Stimulated activated CD8-positive, alpha-beta memory T cell treated with anti-CD3 and anti-CD28 coated beads, Interleukin-15, amount 100 ng/mL, for 1 hour (primary cell): ENCODE data around the gene ANAPC1.
A peak's percentile ranks its signal among the peaks of the same experiment; 100 is the strongest.
"Not testable (repeated sequence)": the region's sequence is repeated elsewhere in the genome, so short reads cannot be mapped to it uniquely, and the experiment has no call there.

Experiments
- DNase-seq: peaks from one replicate; pipeline ENCODE4 v3.0.0-alpha.2; 2020; ENCODE audit warnings: low read depth

Gene ANAPC1

GRCh38 chr2:111883661-111884591 is at the start of gene ANAPC1:
Gene ANAPC1, minus strand, starts transcription at chr2:111884193. Its CDS starts 3,368 bp downstream, at chr2:111880825.
- peak; percentile 64 for DNase-seq

DNA sequence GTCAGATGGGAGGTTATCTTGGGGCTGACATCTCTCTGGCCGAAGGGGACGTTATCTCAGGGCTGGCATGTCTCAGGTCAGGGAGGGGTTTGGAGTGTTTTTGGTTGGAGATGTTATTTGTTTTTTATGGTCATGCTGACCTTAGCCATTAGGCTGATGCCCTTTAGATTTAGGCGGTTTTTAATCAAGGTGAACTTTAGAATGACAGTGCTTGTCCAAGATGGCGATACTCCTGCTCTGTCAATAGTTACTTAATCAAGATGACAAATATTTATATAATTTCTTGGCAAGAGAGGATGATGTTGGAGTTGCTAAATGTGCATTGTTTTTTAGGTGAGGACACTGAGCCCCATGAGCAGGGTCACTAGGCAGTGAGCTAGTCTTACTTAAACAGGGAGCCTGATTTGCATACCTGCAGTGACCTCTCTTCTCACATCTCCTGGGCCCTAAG is 48.9 kb upstream of the ANAPC1 start:
- DNase-seq, result no peak

DNA sequence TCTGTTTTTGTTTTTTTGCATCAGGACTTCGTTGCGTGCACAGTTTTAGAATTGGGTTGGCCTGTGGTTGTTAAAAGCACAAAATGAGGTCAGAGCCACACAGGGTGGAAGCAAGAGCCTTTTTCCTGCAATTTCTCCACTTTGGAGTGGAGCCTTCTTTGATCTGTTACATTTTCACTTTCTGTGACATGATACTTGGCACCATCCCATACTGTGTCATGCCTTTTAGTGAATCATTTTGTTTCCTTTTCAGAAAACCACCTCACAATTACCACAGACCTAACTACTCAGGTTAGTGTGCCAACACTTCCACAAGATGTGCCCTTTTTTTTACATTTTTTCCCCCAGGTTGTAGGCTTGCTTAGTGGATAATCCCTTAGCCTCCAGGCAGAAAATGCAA is 46.9 kb upstream of the ANAPC1 start:
- no peak for DNase-seq

DNA sequence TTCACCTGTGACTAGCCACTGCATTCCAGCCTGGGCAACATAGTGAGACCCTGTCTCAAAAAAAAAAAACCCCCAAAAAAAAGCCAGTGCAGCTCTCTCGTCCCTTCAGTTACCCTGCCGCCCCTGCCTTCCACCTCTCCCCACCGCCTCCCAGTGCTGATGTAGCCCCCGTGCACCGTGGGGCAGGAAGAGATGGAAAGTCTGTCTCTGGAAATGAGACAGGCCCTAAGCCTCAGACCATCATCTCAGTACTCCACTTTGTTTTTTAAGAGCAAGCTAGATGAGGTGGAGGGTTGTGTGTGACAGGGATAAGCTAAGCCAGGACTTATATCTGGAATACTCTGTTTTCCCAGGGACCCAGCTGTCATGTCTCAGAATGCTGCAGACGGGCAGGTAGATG is 46.4 kb upstream of the ANAPC1 start:
- DNase-seq, result no peak

- DNase-seq, result no peak
Measured at GRCh38 chr2:111927723-111928122, 43.7 kb upstream of the ANAPC1 start.

GRCh38 chr2:111924617-111925107 is 40.7 kb upstream of the ANAPC1 start:
- DNase-seq, result no peak

- no peak for DNase-seq
Measured at GRCh38 chr2:111923276-111923804, 39.3 kb upstream of the ANAPC1 start.

DNA sequence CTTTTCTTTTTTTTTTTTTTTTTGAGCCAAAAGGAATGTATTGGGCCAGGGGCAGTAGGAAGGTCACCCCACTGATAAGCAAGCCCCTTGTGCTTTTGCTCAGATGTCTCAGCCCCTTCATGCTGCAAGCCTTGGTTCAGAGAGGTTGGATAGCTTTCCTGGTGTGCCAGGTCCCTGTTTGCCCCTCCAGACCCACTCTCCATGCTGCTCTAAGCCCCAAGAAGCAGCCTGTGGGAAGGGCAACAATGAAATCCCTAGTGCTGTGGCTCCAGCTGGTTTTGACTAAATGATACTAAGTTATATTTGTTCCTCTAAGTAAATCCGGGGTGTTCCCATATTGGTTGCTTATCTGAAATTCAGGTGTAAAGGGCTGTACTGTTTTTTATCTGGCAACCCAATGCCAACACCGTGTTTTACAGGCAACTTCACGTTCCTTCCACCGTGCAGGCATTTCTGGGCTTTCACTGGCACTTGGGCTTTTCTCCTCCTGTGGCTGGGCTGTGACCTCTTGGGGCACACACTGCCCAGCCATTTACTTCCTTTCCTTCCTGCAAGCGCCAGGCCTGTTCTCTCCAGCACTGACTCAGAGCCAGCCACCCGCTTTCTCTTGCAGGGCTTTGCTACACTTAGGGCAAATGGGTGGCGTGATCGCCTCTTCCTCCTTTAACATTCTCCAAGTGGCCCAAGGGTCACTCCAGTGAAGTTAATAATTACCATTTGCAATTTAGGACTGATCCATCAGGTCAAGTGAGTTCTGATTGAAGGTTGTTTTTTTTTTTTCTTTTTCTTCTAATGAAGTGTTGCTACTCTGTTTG is 36.0 kb upstream of the ANAPC1 start:
- DNase-seq, result no peak

GRCh38 chr2:111919365-111919764 is 35.4 kb upstream of the ANAPC1 start:
- DNase-seq, result no peak

DNA sequence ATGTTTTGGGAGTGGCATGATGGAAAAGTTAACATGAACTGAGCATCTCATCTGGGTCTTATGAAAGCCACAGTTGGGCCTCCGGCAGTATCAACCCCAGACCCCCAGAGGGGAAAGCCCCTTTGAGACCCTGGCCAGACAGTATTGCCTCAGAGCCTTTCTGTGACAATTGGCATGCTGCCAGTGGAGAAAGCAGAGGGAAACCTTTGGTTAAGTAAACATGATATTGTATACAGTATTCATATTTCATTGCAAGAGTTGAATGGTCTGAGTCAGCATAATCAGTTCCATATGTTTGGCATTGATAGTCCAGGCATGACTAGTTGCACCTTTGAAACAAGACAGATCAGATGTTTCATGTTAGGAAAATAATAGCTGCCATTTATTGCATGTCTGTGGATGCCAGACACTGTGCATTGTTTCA is 34.4 kb upstream of the ANAPC1 start:
- no peak for DNase-seq

GRCh38 chr2:111917106-111917505 is 33.1 kb upstream of the ANAPC1 start:
- no peak for DNase-seq

DNA sequence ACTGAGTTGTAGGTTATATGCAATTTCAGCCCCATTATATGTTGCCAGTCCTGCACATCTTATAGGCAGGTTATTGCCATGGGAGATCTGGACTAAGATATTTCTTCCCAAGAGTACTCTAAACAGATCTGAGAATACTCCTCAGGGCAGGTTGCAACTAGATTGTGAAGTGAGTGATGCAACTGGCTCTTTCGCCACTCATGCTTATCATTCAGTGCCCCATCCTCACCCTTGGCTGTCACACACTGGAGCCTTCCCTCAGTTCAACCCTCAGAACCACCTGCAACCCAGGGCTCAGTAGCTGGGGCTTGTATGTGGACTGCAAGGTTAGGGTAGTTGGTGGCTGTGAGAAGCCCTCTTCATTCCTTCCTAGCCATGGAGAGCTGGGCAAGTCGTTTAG is 28.6 kb upstream of the ANAPC1 start:
- no peak for DNase-seq

DNA sequence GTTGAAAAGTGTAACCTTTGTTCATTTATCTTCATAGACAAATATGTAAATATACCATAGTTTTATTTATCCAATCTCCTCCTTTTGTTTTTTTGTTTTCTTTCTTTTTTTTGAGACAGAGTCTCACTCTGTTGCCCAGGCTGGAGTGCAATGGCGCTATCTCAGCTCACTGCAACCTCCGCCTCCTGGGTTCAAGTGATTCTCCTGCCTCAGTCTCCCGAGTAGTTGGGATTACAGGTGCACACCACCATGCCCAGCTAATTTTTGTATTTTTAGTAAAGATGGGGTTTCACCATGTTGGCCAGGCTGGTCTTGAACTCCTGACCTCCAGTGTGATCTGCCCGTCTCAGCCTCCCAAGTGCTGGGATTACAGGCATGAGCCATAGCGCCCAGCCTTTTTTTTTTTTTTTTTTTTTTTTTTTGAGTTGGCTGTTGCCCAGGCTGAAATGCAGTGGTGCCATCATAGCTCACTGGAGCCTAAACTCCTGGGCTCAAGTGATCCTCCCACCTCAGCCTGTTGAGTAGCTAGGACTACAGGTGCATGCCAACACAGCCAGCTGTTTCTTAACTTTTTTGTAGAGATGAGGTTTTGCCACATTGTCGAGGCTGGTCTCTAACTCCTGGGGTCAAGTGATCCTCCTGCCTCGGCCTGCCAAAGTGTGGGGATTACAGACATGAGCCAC is 27.4 kb upstream of the ANAPC1 start:
- DNase-seq, result not testable (repeated sequence)

DNA sequence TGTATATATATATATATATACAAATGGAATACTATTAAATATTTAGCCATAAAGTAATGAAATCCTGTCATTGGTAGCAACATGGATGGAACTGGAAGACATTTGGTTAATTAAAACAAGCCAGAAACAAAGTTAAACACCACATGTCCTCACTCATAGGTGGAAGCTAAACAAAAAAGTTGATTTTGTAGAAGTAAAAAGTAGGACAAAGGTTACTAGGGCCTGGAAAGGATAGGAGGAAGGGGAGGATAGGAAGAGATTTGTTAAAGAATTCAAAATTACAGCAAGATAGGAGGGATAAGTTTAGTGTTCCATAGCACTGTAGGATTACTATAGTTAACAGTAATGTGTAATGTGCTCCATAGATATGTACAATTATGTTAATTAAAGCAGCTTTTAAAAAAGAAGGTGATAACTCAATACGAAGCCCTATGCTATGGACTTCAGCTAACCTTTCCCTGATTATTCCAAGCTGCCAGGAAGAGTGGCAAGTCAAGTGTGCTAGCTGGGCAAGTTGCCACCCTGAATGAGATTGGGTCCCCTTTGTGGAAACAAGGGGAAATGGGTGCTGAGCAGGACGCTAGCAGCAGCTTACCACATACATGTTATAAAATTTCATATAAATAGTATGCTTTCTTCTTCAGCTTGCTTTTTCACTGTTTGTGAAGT is 26.8 kb upstream of the ANAPC1 start:
- no peak for DNase-seq

DNA sequence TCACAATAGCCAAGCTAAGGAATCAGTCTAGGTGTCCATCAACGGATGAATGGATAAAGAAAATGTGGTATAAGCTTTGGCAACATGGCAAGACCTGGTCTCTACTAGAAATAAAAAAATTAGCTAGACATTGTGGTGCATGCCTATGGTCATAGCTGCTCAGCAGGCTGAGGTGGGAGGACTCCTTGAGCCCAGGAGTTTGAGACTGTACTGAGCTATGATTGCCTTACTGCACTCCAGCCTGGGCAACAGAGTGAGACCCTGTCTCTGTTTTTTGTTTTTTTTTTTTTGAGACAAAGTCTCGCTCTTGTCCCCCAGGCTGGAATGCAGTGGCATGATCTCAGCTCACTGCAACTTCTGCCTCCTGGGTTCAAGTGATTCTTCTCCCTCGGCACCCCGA is 26.0 kb upstream of the ANAPC1 start:
- DNase-seq, result not testable (repeated sequence)

- DNase-seq, result no peak
Measured at GRCh38 chr2:111909079-111909478, 25.1 kb upstream of the ANAPC1 start.

DNA sequence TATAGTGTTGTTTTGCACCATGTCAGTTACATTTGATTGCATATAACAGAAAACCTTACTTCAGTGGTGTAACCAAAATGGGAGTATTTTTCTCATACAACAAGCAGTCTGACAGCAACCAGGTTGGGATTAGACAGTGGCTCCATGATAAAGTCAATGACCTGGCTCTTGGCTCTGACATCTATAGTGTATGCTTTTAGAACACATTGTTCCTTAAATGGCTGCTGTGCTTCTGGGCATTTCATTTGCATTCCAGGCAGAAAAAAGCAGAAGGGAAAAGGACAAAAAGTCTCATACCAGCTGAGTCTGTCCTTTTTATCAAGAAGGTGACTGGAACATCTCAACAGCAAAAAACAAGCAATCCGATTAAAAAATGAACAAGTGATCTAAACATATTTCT is 24.6 kb upstream of the ANAPC1 start:
- no peak for DNase-seq

DNA sequence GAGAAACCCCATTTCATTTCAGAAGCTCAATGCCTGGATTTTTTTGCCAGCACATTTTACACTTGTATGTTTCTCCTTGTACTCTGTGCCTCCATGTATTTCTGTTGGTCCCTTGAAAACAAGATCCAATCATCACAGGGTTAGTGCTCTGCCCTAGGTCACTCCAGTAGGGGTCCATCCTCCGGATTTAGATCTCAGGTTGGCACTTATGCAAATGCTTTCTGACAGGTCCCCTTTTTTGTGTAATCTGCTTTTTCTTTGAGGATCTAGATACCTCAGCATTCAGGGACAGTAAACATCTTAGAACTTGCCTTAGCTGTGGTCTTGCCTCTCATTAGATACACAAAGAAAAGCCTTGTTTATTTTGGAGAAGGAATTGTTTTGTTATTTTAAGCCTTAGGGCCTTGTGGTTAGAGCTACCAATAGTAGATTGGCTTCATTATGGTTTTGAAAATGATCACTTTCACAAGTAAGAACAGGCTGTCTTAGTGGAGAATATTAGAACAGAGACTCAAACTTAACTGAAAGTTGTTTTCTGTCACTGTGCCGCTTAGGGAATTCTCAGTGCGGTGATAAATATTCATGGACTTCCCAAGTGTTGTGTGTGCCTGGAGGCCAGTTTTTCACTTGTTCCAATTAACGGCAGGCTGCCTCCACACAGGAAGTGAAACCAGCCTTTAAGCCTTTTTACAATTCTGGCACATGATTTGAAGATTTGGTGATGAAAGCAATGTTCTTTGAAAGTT is 22.2 kb upstream of the ANAPC1 start:
- no peak for DNase-seq

DNA sequence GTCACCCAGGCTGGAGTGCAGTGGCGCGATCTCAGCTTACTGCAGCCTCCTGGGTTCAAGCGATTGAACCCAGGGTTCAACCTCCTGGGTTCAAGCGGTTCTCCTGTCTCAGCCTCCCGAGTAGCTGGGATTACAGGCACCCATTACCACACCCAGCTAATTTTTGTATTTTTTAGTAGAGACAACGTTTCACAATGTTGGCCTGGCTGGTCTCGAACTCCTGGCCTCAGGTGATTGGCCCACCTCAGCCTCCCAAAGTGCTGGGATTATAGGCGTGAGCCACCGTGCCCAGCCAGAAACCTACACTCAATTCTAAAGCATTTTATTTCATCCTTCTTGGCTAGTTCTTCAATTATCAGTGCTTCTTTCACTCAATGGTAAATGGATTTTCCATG is 21.5 kb upstream of the ANAPC1 start:
- not testable (repeated sequence) for DNase-seq

- DNase-seq, result no peak
Measured at GRCh38 chr2:111904726-111905474, 20.9 kb upstream of the ANAPC1 start.
